HCT116 (cell line): ENCODE results near the gene ALG6.

ENCODE experiments used
- ATF3 ChIP-seq: IDR thresholded peaks from 2 replicates; pipeline ENCODE4 v1.6.1; 2012
- CEBPB ChIP-seq: IDR thresholded peaks from 2 replicates; pipeline ENCODE4 v1.6.1; 2012; ENCODE audit warnings: low read depth
- CTCF ChIP-seq, 3 experiments: fragments of 200-600 bp in 1 of 3; sonication (generic) in 1 of 3; IDR thresholded peaks in 2 of 3; conservative IDR thresholded peaks in 1 of 3; 2 replicates each; pipeline ENCODE4 v1.5.1; 2012 to 2017; ENCODE audit warnings: low read depth in 2 of 3, low read length in 2 of 3, antibody characterized with exemption in 1 of 3, borderline replicate concordance in 1 of 3, control low read depth in 1 of 3, mild to moderate bottlenecking in 1 of 3, mixed read lengths in 1 of 3, mixed run types in 1 of 3, moderate library complexity in 1 of 3; ENCODE audit not compliant: insufficient read depth in 1 of 3
- ELF1 ChIP-seq: IDR thresholded peaks from 2 replicates; pipeline ENCODE4 v1.6.1; 2012; ENCODE audit warnings: low read depth, borderline replicate concordance
- EZH2 ChIP-seq: fragments of 200-600 bp; sonication (generic); IDR thresholded peaks from 2 replicates; pipeline ENCODE4 v1.6.1; 2017; ENCODE audit warnings: antibody characterized with exemption, mixed run types
- EZH2phosphoT487 ChIP-seq: fragments of 200-600 bp; IDR thresholded peaks from 2 replicates; pipeline ENCODE4 v1.6.1; 2018; ENCODE audit warnings: antibody characterized with exemption, borderline replicate concordance
- POLR2A ChIP-seq: IDR thresholded peaks from 2 replicates; pipeline ENCODE4 v1.7.0; 2011; ENCODE audit warnings: borderline replicate concordance; ENCODE audit not compliant: insufficient read depth, insufficient read length; ENCODE audit errors: extremely low read depth
- POLR2AphosphoS5 ChIP-seq: IDR thresholded peaks from 2 replicates; pipeline ENCODE4 v1.6.1; 2011; ENCODE audit warnings: mild to moderate bottlenecking, low read depth, low read length, moderate library complexity
- ZNF274 ChIP-seq: fragments of 200-500 bp; sonication (Bioruptor generic); IDR thresholded peaks from 2 replicates; pipeline ENCODE4 v1.6.1; 2014; ENCODE audit warnings: mild to moderate bottlenecking, low read depth, low read length, inconsistent platforms

GRCh38 chr1:63408331-63408730 is 40.9 kb downstream of the ALG6 start:
- TF ChIP-seq CTCF (IDR thresholded peaks at IDR 0.05 in 2 of 3, conservative IDR thresholded peaks at IDR 0.05 in 1 of 3; ENCODE audit: borderline replicate concordance in 1 of 3, insufficient read depth in 1 of 3, low read depth in 2 of 3, low read length in 2 of 3): no peak
- TF ChIP-seq EZH2phosphoT487: no peak
- TF ChIP-seq CEBPB: no peak
- TF ChIP-seq ZNF274: no peak
- TF ChIP-seq ATF3: no peak
- no peak for TF ChIP-seq ELF1
- no peak for TF ChIP-seq POLR2AphosphoS5
- no peak for TF ChIP-seq EZH2
- no peak for TF ChIP-seq POLR2A
